SK-N-SH (cell line): ENCODE measurements around the gene CRTC1. TPM values are rescaled to one million over a fixed set of nuclear protein-coding genes. Genes with fewer than 3 reads are reported as not detected.

ENCODE experiments used
- CTCF ChIA-PET: fragments of 300-600, 350-600 bp; formaldehyde crosslinking; extraction: SDS; loops from one replicate; lab custom pipeline; 2021; lab: Yijun Ruan, JAX
- POLR2A ChIA-PET: fragments of 350-600 bp; sonication (Branson Sonifier 250); formaldehyde crosslinking; extraction: SDS; loops from one replicate; lab custom pipeline; 2020; ENCODE audit warnings: antibody characterized with exemption, inconsistent platforms; lab: Yijun Ruan, JAX
- DNase-seq: peaks from one replicate; pipeline ENCODE4 v3.0.0; 2012
- H2AFZ ChIP-seq: fragments of 200-600 bp; sonication (generic); 2 replicates; pipeline ENCODE4 v1.8.1; 2016; ENCODE audit warnings: antibody characterized with exemption, mild to moderate bottlenecking, low read depth
- H3F3A ChIP-seq: fragments of 200-600 bp; sonication (generic); replicated peaks from 2 replicates; pipeline ENCODE3; 2016; ENCODE audit warnings: antibody characterized with exemption, mild to moderate bottlenecking; ENCODE audit not compliant: insufficient read depth
- H3K27ac ChIP-seq, 2 experiments: fragments of 200-500 bp in 1 of 2; fragments of 200-600 bp in 1 of 2; sonication (Bioruptor generic) in 1 of 2; sonication (generic), shearing (Covaris generic) in 1 of 2; 2 replicates each; pipeline versions ENCODE4 v1.5.1 to v1.6.1; 2014 to 2016; ENCODE audit warnings: low read depth in 2 of 2, inconsistent platforms in 1 of 2, low read length in 1 of 2, mild to moderate bottlenecking in 1 of 2, mixed read lengths in 1 of 2
- H3K27me3 ChIP-seq: fragments of 200-600 bp; sonication (generic), shearing (Covaris generic); 2 replicates; pipeline ENCODE4 v1.6.1; 2016; ENCODE audit warnings: mixed run types; ENCODE audit not compliant: insufficient read depth
- H3K36me3 ChIP-seq, 2 experiments: fragments of 200-500 bp in 1 of 2; fragments of 200-600 bp in 1 of 2; sonication (Bioruptor generic) in 1 of 2; sonication (generic) in 1 of 2; replicated peaks in 1 of 2; 2 replicates each; pipeline versions ENCODE3 to v1.5.1; 2014 to 2016; ENCODE audit warnings: low read length in 1 of 2, mild to moderate bottlenecking in 1 of 2; ENCODE audit not compliant: insufficient read depth in 2 of 2, control insufficient read depth in 1 of 2
- H3K4me1 ChIP-seq, 2 experiments: fragments of 200-500 bp in 1 of 2; fragments of 200-600 bp in 1 of 2; sonication (Bioruptor generic) in 1 of 2; sonication (generic), shearing (Covaris generic) in 1 of 2; 2 replicates each; pipeline versions ENCODE4 v1.5.1 to v1.6.1; 2014 to 2016; ENCODE audit warnings: low read depth in 1 of 2, low read length in 1 of 2, mixed run types in 1 of 2; ENCODE audit not compliant: insufficient read depth in 2 of 2, control insufficient read depth in 1 of 2
- H3K4me2 ChIP-seq: fragments of 200-600 bp; sonication (generic), shearing (Covaris generic); 2 replicates; pipeline ENCODE4 v1.6.1; 2017; ENCODE audit warnings: mixed run types
- H3K4me3 ChIP-seq, 2 experiments: fragments of 200-500 bp in 1 of 2; fragments of 200-600 bp in 1 of 2; sonication (Bioruptor generic) in 1 of 2; sonication (generic), shearing (Covaris generic) in 1 of 2; 2 replicates each; pipeline versions ENCODE4 v1.5.1 to v1.8.1; 2014 to 2016; ENCODE audit warnings: low read depth in 2 of 2, inconsistent platforms in 1 of 2, low read length in 1 of 2, mild to moderate bottlenecking in 1 of 2, mixed read lengths in 1 of 2, moderate library complexity in 1 of 2
- H3K79me2 ChIP-seq: fragments of 200-600 bp; sonication (generic); 2 replicates; pipeline ENCODE4 v1.8.1; 2017; ENCODE audit warnings: mild to moderate bottlenecking; ENCODE audit not compliant: insufficient read depth
- H3K9ac ChIP-seq: fragments of 200-600 bp; sonication (generic); 2 replicates; pipeline ENCODE4 v1.6.1; 2017; ENCODE audit warnings: mixed run types
- H3K9me2 ChIP-seq: fragments of 200-600 bp; sonication (generic); 2 replicates; pipeline ENCODE4 v1.6.1; 2017; ENCODE audit warnings: mixed run types
- H3K9me3 ChIP-seq: fragments of 200-600 bp; sonication (generic); 2 replicates; pipeline ENCODE4 v1.6.1; 2017; ENCODE audit warnings: mixed run types, mild to moderate bottlenecking, moderate library complexity
- H4K20me1 ChIP-seq: fragments of 200-600 bp; sonication (generic); 2 replicates; pipeline ENCODE4 v1.6.1; 2017; ENCODE audit warnings: mild to moderate bottlenecking, mixed run types; ENCODE audit not compliant: insufficient read depth
- EP300 ChIP-seq, 2 experiments: IDR thresholded peaks; 2 replicates each; pipeline versions ENCODE4 v1.4.0 to v1.6.1; 2012; ENCODE audit warnings: borderline replicate concordance in 1 of 2, low read depth in 1 of 2, low read length in 1 of 2
- FOXJ3 ChIP-seq: sonication (generic); formaldehyde crosslinking; IDR thresholded peaks from 2 replicates; pipeline ENCODE4 v1.5.1; 2020; ENCODE audit warnings: mild to moderate bottlenecking, missing genetic modification reagents
- GATA2 ChIP-seq: sonication (generic); formaldehyde crosslinking; IDR thresholded peaks from 2 replicates; pipeline ENCODE4 v1.5.0; 2020; ENCODE audit warnings: mild to moderate bottlenecking, missing genetic modification reagents
- MXI1 ChIP-seq: IDR thresholded peaks from 2 replicates; pipeline ENCODE4 v1.6.1; 2012; ENCODE audit warnings: mild to moderate bottlenecking, low read depth, low read length, improper control_type of control experiment
- NFIC ChIP-seq: IDR thresholded peaks from 2 replicates; pipeline ENCODE4 v1.4.0; 2012; ENCODE audit warnings: borderline replicate concordance
- NRF1 ChIP-seq: IDR thresholded peaks from 2 replicates; pipeline ENCODE4 v1.6.1; 2012; ENCODE audit warnings: low read depth, mild to moderate bottlenecking, low read length
- POLR2AphosphoS5 ChIP-seq: IDR thresholded peaks from 2 replicates; pipeline ENCODE4 v1.6.1; 2012; ENCODE audit warnings: low read depth, low read length
- RCOR1 ChIP-seq: fragments of 150-350 bp; IDR thresholded peaks from 2 replicates; pipeline ENCODE4 v1.6.1; 2017; ENCODE audit warnings: antibody characterized with exemption, low read length
- TAF1 ChIP-seq: IDR thresholded peaks from 2 replicates; pipeline ENCODE4 v1.6.1; 2012; ENCODE audit warnings: low read depth, mild to moderate bottlenecking, low read length, moderate library complexity, borderline replicate concordance
- TCF12 ChIP-seq: IDR thresholded peaks from 2 replicates; pipeline ENCODE4 v1.4.0; 2012
- YY1 ChIP-seq: IDR thresholded peaks from 2 replicates; pipeline ENCODE4 v1.4.0; 2012; ENCODE audit warnings: low read depth, mild to moderate bottlenecking
- WGBS: methylation state at CpG from one replicate; pipeline ENCODE4 v1.1.6; 2017; ENCODE audit warnings: low lambda C conversion rate; 5-methylcytosine and 5-hydroxymethylcytosine counted together
- polyA plus RNA-seq, 3 experiments: library from polyadenylated mRNA; depleted of rRNA; stranded (reverse); fragments of >200 nt; gene quantifications; 2 replicates each; pipeline ENCODE4 v1.2.3, GENCODE V29; 2012
- TF ChIP-seq, protein P1 (sequence below): IDR thresholded peaks from 2 replicates; pipeline ENCODE4 v1.4.0; 2012; ENCODE audit warnings: low read depth, borderline replicate concordance
- TF ChIP-seq, protein P2 (sequence below): IDR thresholded peaks from 2 replicates; pipeline ENCODE4 v1.6.1; 2012; ENCODE audit warnings: mild to moderate bottlenecking, low read depth, low read length, moderate library complexity
- TF ChIP-seq, protein P3 (sequence below): IDR thresholded peaks from 2 replicates; pipeline ENCODE4; 2012
- TF ChIP-seq, protein P4 (sequence below): fragments of 150-350 bp; IDR thresholded peaks from 2 replicates; pipeline ENCODE4 v1.6.1; 2016; ENCODE audit warnings: mild to moderate bottlenecking, low read depth, low read length
- TF ChIP-seq, protein P5 (sequence below): fragments of 200-600 bp; sonication (generic); IDR thresholded peaks from 2 replicates; pipeline ENCODE4 v1.6.1; 2017; ENCODE audit warnings: antibody characterized with exemption, mild to moderate bottlenecking, moderate library complexity

Gene CRTC1
- polyA plus RNA-seq, 1 of the 3 experiments (the other 2 are of a cell fraction): 5.0 TPM

DNA sequence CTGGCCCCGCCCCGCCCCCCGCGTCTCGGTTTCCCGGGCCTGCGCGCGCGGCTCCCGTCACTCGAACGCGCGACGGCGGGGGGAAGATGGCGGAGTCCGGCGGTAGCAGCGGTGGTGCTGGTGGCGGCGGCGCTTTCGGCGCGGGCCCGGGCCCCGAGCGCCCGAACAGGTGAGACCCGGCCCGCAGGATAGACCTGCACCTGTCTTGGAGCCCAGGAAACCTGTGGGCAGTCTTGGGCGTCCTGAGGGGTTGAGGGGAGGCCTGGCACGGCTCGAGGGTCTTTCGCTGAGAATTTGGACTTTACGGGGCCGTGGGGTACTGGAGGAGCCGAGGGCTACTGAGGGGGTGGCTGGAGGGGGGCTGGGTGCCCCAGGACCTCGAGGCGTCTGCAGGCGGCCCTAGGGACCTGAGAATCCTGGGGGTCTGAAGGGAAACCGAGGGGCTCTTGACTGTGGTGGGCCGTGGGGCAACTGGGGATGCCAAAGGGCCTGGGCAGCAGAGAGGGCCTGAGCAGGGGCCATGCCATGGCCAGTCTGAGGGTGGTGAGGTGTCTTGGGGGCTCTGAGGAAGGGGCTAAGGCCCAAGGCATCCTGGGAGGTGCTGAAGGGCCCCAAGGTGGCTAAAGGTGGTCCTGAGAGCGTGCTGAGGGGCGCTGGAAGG lies 46.4 kb upstream of the CRTC1 start, which contains the start of gene KLHL26:
TSS of gene KLHL26 (plus strand) at position 60 of the 661 bp plus-strand sequence. CDS start at position 87, 27 bp downstream.
- Histone ChIP-seq H3F3A (peaks cover 4% of the 10 kb centered on the region), H3K9me2 (no peaks in the 10 kb centered on the region), H2AFZ (peak within 1 kb of the TSS; percentile 87; the same call in 1 of the 2 replicates), H3K4me3 (peak within 1 kb of the TSS; percentile 75 to 87), H3K9me3 (no peaks in the 10 kb centered on the region), H3K9ac (peak within 1 kb of the TSS; percentile 93), H4K20me1 (no peaks in the 10 kb centered on the region), H3K79me2 (peaks cover 42% of the 10 kb centered on the region), H3K4me1 (peaks cover 0 to 21% of the 10 kb centered on the region in 2 experiments; a peak in 2 of 4 replicates), H3K27ac (peak within 1 kb of the TSS in 1 of 2 experiments; percentile 50; a peak in 2 of 4 replicates), H3K27me3 (no peaks in the 10 kb centered on the region), H3K4me2 (peak within 1 kb of the TSS; percentile 99), H3K36me3 (no peaks in the 10 kb centered on the region)
- DNase-seq: no peak
- WGBS: 5% methylated on average over 25 of the region's 47 CpGs
- ChIA-PET CTCF (no interaction called here), POLR2A (no interaction called here)
- no peak for TF ChIP-seq RCOR1
- TF ChIP-seq, protein P1, sequence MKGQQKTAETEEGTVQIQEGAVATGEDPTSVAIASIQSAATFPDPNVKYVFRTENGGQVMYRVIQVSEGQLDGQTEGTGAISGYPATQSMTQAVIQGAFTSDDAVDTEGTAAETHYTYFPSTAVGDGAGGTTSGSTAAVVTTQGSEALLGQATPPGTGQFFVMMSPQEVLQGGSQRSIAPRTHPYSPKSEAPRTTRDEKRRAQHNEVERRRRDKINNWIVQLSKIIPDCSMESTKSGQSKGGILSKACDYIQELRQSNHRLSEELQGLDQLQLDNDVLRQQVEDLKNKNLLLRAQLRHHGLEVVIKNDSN: no peak
- TF ChIP-seq MXI1: no peak
- TF ChIP-seq, protein P2, sequence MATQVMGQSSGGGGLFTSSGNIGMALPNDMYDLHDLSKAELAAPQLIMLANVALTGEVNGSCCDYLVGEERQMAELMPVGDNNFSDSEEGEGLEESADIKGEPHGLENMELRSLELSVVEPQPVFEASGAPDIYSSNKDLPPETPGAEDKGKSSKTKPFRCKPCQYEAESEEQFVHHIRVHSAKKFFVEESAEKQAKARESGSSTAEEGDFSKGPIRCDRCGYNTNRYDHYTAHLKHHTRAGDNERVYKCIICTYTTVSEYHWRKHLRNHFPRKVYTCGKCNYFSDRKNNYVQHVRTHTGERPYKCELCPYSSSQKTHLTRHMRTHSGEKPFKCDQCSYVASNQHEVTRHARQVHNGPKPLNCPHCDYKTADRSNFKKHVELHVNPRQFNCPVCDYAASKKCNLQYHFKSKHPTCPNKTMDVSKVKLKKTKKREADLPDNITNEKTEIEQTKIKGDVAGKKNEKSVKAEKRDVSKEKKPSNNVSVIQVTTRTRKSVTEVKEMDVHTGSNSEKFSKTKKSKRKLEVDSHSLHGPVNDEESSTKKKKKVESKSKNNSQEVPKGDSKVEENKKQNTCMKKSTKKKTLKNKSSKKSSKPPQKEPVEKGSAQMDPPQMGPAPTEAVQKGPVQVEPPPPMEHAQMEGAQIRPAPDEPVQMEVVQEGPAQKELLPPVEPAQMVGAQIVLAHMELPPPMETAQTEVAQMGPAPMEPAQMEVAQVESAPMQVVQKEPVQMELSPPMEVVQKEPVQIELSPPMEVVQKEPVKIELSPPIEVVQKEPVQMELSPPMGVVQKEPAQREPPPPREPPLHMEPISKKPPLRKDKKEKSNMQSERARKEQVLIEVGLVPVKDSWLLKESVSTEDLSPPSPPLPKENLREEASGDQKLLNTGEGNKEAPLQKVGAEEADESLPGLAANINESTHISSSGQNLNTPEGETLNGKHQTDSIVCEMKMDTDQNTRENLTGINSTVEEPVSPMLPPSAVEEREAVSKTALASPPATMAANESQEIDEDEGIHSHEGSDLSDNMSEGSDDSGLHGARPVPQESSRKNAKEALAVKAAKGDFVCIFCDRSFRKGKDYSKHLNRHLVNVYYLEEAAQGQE: no peak
- TF ChIP-seq NRF1: peak; percentile 61
- no peak for TF ChIP-seq TCF12
- peak; percentile 83 for TF ChIP-seq YY1
- TF ChIP-seq NFIC: no peak
- TF ChIP-seq, protein P3, sequence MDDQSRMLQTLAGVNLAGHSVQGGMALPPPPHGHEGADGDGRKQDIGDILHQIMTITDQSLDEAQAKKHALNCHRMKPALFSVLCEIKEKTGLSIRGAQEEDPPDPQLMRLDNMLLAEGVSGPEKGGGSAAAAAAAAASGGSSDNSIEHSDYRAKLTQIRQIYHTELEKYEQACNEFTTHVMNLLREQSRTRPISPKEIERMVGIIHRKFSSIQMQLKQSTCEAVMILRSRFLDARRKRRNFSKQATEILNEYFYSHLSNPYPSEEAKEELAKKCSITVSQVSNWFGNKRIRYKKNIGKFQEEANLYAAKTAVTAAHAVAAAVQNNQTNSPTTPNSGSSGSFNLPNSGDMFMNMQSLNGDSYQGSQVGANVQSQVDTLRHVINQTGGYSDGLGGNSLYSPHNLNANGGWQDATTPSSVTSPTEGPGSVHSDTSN: no peak
- no peak for TF ChIP-seq FOXJ3
- TF ChIP-seq, protein P4, sequence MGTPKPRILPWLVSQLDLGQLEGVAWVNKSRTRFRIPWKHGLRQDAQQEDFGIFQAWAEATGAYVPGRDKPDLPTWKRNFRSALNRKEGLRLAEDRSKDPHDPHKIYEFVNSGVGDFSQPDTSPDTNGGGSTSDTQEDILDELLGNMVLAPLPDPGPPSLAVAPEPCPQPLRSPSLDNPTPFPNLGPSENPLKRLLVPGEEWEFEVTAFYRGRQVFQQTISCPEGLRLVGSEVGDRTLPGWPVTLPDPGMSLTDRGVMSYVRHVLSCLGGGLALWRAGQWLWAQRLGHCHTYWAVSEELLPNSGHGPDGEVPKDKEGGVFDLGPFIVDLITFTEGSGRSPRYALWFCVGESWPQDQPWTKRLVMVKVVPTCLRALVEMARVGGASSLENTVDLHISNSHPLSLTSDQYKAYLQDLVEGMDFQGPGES: no peak
- no peak for TF ChIP-seq GATA2 (CRISPR knock-in tag)
- TF ChIP-seq EP300 (IDR thresholded peaks at IDR 0.05; ENCODE audit: borderline replicate concordance in 1 of 2, low read depth in 1 of 2, low read length in 1 of 2): no peak
- TF ChIP-seq, protein P5, sequence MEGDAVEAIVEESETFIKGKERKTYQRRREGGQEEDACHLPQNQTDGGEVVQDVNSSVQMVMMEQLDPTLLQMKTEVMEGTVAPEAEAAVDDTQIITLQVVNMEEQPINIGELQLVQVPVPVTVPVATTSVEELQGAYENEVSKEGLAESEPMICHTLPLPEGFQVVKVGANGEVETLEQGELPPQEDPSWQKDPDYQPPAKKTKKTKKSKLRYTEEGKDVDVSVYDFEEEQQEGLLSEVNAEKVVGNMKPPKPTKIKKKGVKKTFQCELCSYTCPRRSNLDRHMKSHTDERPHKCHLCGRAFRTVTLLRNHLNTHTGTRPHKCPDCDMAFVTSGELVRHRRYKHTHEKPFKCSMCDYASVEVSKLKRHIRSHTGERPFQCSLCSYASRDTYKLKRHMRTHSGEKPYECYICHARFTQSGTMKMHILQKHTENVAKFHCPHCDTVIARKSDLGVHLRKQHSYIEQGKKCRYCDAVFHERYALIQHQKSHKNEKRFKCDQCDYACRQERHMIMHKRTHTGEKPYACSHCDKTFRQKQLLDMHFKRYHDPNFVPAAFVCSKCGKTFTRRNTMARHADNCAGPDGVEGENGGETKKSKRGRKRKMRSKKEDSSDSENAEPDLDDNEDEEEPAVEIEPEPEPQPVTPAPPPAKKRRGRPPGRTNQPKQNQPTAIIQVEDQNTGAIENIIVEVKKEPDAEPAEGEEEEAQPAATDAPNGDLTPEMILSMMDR: no peak
- TF ChIP-seq POLR2AphosphoS5: peak; percentile 58; the same call in 1 of the 2 replicates
- TF ChIP-seq TAF1: peak; percentile 87
